GM20431 (cell line): Measurements from ENCODE around the gene PROZ.

ENCODE experiments used
- in situ Hi-C: fragments of 300-500 bp; cut with MseI, MboI; formaldehyde crosslinking; loops from one replicate; pipeline ENCODE4 v1.15.0; 2020; ENCODE audit warnings: low sequenced_read_pairs; ENCODE audit not compliant: unreplicated experiment

The PROZ gene

DNA sequence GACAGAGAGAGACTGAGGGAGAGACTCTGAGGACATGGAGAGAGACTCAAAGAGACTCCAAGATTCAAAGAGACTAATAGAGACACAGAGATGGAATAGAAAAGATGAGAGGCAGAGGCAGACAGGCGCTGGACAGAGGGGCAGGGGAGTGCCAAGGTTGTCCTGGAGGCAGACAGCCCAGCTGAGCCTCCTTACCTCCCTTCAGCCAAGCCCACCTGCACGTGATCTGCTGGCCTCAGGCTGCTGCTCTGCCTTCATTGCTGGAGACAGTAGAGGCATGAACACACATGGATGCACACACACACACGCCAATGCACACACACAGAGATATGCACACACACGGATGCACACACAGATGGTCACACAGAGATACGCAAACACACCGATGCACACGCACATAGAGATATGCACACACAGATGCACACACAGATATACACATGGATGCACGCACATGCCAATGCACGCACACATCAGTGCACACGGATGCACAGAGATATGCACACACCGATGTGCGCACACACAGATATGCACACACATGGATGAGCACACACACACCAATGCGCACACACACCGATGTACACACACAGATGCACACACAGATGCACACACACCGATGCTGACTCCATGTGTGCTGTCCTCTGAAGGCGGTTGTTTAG is 39.2 kb upstream of the PROZ start:
- in situ Hi-C loops = no loop called here

DNA sequence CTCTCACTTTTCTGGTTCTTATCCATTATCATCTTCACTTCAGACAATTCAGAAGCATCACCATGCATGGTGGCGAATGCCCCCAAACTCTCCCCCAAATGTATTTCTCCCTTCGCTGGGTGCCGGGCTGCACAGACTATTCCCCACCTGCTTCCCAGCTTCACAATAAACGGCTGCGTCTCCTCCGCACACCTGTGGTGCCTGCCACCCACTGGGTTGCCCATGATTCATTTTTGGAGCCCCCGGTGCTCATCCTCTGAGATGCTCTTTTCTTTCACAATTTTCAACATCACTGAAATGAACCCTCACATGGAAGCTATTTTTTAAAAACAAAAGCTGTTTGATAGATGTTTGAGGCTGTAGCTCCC is 38.6 kb upstream of the PROZ start:
- in situ Hi-C loops = no loop called here

DNA sequence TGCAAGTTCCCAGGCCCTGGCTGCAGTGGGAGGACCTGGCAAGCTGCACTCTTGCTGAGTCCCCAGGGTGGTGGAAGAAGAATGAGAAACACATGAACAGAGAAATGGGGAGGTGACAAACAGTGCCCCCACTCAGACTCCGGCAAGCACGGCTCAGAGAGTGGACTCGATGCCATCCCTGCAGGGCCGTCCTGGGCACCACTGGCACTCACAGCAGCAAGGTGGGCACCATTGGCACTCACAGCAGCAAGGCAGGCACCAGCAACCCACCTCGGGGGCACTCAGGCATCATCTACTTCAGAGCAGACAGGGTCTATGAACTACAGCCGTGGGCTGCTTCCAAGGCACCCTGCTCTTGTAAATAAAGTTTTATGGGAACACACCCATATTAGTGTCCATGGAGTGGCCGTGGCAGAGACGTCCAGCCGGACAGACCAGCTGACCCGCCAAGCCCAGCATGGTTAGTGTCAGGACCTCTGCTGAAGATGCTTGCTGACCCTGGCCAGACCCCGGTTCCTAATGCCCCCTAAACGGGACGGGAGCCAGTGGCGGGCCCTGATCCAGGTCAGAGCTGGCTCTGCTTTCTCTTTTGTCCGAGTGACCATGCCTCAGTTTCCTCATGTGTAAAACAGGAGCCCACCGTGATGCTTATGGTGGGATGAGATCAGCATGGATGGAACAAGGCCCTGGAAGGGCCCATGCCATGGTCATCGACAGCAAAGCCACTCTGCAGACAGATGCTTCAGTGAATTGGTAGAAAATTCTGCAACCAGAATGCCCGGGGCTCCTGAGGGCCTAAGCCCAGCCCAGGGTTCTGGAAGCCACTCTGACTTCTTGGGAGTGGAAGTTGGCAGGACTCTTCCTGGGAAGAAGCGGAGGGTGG is 37.9 kb upstream of the PROZ start:
- in situ Hi-C loops = no loop called here

DNA sequence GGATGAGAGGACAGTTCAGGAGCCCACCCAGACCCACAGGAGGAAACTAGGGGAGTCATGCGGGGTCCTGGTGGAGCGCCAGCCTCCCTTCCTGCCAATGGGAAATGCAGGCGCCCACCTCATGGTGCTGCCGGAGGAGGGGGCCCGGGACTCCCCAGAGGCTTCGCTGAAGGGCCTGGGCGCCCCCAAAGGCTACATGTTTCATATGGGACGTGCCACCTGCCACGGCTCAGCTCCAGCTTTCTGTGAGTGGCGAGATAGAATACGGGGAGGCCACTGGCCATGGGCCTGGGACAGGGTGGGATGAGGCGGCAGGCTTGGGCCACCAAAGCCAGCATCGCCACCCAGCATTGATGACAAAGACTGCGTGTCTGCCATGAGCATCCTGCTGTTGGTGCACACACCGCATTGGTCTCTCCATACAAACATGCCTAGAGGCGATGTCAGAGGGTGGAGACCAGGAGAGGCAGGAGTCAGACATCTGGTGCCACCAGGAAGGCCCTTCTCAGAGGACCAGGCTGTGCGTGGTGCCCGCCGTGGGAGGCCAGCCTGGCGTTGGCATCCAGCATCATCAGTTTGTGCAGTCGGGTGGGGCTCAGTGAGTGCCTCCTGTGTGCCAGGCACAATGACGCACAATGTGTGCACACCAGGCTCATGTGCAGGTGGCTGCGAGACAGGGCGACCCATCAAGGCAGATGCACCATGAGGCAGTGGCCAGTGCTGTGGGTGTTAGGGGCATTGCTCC is 37.1 kb upstream of the PROZ start:
- in situ Hi-C loops = no loop called here

DNA sequence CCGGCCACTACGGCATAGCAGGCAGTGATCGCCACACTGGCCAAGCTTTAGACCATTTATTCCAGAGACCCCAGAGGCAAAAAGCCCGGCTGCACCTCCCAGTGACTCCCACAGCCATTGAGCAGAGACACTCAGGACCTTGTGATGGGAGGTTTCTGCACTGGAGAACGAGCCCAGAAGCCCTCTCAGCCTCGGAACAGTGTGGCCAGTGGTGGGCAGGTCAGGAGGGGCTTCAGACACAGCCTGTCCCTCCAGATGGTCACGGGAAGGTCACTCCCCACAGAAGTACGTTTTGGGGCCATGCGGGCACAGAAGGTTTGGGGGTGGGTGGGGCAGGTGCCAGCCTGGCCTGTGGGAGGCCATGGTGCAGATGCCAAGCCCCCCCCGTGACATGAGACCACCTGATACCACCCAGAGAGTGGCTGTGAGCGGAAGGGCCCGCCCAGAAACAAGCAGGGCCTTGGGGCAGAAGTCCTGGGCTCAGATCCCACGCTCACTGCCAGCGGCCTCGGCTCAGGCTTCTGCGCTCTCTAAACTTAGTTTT is 36.4 kb upstream of the PROZ start:
- in situ Hi-C loops = no loop called here

DNA sequence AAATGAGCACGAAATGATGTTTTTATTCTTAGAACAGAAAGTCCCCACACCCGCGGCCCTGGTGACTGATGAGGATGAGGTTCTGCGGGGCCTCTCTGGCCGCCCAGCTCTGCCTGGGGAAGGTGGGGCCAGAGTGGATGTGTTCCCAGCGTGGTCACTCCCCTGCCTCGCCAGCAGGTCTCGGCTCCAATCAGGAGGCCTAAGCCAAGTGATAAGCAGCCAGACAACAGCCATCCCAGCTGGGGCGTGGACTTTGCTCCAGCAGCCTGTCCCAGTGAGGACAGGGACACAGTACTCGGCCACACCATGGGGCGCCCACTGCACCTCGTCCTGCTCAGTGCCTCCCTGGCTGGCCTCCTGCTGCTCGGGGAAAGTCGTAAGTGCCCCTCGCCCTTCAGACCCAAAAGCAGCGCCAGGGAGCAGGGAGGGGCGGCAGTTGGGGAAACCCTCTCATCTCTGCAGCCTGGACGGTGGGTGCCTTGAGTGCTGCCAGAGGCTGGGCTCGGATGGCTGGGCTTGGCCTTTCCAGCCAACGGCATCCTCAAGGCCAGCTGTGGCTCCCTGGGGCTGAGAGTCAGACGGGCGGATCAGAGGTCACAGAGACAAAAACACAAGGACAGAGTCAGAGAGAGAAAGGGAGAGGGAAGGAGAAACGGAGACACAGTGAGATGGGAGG is 35.8 kb upstream of the PROZ start, which contains the start of gene F10:
TSS of gene F10 (plus strand) at position 250 of the 676 bp plus-strand sequence. CDS start at position 307, 57 bp downstream.
- in situ Hi-C loops = no loop called here

DNA sequence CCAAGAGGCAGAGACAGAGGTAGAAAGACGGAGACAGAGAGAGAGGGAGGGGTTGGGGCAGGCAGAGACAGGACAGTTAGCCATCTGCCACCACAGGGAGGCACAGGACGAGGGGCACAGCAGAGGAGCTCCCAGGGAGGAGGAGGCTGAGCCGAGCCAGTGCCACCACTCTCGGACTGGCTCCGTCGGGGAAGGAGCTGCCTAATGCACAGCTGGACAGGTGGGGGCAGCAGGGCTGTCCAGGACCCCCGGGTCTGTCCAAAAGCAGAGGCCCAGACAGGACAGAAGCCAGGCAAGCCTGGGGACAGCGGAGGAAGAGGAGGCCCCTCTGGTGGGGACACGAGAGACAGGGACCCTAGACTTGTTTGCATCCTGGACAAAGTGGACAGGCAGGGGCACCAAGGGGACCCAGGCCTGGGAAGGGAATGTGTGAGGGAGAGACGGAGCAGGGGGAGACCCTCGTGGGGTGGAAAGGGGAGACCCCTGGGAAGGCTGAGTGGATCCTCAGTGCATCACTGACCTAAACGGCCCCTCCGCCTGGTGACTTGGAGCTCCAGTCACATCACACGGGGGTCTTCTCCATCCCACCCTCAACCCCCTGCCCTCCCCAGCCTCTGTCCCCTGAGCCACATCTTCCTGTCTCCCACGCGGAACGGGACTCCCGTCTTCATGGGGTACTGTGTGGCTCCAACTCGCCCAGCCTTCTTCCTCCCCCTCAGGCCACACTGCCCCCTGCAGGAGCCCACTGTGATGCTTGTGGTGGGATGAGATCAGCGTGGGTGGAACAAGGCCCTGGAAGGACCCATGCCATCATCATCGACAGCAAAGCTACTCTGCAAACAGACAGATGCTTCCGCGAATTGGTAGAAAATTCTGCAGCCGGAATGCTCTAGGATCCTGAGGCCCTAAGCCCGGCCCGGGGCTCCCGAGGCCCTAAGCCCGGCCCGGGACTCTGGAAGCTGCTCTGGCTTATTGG is 34.9 kb upstream of the PROZ start:
- in situ Hi-C loops = no loop called here

DNA sequence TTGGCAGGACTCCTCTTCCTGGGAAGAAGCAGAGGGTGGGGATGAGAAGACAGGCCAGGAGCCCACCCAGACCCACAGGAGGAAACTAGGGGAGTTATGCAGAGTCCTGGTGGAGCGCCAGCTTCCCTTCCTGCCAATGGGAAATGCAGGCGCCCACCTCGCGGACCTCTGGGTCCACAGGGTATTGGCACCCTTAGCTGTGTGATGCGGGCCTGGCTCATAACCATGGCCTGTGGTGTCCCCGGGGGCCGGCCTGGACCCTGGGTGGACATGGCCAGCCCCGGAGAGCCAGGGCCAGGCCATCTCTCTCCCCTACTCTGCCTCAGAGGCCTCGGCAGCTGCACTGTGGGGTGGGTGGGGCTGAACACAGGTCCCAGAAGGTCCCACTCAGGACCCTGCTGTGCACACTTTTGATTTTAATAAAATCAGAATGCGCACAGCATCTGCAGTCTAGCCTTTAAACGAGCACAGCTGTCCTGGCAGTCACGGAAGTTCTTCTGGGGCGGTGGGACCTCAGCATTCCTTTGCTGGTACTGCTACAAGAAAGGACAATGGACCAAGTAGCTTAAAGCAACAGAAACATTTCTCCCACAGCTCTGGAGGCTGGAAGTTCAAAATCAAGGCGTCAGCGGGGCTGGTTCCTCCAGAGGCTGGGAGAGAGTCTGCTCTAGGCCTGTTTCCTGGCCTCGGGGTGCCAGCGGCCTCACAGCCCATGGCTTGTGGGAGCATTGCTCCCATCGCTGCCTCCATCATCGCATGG is 34.1 kb upstream of the PROZ start:
- in situ Hi-C loops = no loop called here

DNA sequence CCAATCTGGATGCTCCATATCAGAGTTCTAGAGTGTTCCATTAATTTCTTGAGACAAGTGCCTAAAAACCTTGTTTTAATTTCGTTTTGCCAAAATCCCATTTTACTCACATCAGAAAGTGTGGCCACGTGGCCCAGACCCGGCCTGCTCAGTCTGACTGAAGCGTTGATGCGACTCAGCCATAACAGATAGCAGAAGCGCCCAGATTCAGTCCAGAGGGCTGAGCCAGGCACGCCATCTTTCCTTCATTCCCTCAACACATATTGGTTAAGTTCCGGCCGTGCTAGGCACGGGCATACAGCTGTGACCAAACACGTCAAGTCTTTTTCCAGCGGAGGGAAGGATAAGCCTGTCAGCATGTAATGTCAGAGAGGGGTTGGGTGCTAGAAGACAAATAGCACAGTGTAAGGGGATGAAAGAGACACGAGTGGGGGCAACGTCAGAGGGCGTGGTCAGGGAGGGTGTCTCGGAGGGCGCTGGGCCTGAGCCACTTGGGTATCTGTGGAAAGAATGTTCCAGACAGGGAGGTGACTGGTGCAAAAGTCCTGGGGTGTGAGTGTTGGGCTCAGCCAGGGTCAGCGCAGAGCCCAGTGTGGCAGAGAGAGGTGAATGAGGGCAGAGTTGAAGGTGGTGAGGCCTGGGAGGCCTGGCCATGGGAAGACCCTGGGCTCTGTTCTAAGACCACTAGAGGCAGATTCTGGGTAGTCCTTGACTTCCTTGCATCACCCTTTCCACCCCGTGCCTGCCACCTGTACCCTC is 32.8 kb upstream of the PROZ start:
- in situ Hi-C loops = no loop called here

DNA sequence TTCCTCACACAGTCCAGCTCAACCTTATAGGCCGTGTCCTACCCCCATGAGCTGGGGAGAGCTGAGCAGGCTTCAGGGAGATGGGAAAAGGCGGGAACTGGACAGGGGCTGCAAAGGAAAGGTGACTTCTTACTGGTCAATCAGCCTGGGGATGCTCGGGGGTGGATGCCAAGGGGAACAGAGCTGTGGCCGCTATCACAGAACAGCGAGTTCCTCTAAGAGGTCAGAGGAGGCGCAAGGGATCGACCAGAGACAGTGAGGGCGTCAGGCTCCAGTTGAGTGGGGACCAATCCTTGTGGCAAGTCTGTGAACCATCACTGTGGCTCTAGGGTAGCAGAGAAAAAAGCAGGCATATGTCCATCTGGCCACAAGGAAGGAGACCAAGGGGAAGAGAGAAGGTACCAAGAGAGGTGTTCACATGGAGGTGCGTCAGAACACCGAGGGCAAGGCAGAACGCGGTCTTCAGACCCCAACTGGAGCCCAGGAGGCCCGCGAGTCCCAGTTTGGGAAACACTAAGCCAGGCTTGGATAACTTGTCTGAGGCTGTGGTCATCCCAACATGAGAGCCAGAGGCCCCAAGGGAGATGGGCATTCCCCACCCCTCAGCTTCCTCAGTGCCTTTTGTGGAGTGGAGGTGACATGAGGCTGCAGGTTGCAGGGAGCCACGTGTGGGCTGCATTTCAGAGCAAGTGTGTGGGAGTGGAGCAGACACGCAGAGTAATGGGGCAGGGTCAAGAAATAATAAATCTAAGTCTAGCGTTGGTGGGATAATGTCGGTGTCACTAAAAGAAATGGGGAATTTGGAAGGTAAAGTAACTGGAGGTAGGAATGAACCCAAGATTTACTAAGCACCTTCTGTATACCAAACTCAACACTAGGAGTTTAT is 31.9 kb upstream of the PROZ start:
- in situ Hi-C loops = no loop called here

DNA sequence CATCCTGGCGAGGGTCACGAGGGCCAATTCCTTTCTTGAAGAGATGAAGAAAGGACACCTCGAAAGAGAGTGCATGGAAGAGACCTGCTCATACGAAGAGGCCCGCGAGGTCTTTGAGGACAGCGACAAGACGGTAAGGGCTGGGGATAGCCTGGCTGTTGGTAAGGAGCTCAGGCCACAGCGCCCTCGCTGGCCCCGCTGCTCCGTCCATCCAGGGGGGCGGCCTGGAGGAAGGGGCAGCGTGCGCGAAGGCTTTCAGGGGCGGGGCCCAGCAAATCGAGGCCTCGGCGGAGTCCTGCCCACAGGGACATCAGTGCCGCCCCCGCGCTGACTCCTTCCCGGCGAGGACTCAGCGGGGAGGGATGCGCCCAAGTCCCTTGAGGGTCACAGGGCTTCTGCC is 29.0 kb upstream of the PROZ start:
- in situ Hi-C loops = no loop called here

DNA sequence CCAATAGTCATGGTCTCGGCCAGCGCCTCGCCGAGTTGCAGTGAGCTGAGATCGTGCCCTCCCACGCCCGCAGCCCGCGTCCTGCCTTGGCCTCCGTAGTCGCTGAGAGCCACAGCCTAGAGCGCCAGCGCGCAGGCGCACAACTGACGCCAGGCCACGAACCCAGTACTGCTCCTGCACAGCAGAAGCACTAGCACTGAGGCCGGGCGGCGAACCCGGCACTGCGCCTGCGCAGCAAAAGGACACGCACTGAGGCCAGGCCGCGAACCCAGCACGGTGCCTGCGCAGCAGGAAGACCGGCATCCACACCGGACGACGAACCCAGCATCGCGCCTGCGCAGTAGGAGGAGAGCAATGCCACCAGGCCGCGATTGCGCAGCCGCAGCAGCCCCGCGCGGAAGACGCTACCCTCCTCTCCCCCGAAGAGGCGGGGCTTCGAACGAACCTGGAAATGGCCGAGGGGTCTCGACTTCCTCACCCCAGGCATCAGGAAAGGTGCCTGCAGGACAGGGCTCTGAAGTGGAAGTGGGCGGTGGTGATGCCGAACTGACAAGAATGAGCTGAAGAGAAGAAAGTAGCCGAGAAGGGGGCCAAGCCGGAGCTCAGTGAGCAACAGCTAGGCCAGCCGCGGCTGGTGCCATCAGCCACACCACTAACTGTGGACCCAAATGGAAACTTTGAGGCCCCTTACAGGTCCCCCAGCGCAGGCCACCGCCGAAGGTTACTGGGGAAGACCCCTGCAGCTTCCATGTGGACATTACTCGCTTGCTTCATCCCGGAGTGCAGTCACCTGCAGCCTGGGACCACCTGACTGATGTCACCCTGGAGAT is 28.3 kb upstream of the PROZ start:
- in situ Hi-C loops = no loop called here

DNA sequence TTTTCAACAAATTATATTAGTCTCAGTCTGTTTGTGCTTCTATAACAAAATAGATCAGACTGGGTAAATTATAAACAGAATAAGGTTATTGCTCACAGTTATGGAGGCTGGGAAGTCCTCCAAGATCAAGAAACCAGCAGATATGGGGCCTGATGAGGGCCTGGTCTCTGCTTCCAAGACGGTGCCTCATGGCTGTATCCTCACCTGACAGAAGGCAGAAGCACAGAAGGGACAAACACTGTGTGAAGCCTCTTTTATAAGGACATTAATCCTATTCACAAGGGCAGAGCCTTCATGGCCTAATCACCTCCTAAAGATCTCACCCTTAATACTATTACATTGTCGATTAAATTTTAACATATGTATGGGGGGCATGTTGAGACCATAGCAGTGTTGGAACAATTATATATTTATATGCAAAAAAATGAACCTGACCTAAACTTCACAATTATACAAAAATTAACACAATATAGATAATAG is 23.1 kb upstream of the PROZ start:
- in situ Hi-C loops = no loop called here

DNA sequence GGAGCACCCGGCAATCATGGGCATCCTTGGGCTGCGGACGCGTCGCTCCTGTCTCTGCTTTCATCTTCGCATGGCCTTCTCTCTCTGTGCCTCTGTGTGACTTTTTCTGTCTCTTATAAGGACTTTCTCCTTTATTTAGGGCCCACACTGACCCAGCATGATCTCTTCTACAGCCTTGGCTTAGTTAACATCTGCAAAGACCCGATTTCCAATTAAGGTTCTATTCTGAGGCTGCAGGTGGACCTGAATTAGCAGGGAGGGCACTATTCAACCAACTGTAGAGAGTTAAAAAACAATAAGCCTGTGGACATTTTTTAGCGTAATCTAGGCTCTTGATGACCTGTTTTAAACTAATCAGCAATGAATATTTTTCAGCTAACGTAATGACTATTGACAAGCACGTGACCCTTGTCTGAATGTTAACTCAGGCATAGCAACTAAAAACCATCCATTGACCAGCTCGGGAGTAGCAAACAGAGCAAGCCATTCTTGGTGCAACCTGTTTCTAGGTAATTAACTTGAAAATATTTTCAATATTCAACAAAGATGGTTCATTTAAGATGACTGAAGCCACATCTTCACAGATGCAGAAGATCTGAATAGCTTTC is 20.7 kb upstream of the PROZ start:
- in situ Hi-C loops = no loop called here
